WTC11 (cell line): ENCODE results near the gene TDP2.

Experiments used
- CREB1 ChIP-seq: sonication (generic); formaldehyde crosslinking; IDR thresholded peaks from 2 replicates; pipeline ENCODE4 v1.8.0; 2023; ENCODE audit warnings: mild to moderate bottlenecking, missing genetic modification reagents
- CREM ChIP-seq: sonication (generic); formaldehyde crosslinking; IDR thresholded peaks from 2 replicates; pipeline ENCODE4 v1.8.1; 2022; ENCODE audit warnings: mild to moderate bottlenecking, missing genetic modification reagents, moderate library complexity
- FOXK1 ChIP-seq: sonication (generic); formaldehyde crosslinking; IDR thresholded peaks from 2 replicates; pipeline ENCODE4 v1.8.0; 2022; ENCODE audit warnings: mild to moderate bottlenecking, moderate library complexity, missing genetic modification reagents
- IRF2 ChIP-seq: sonication (generic); formaldehyde crosslinking; IDR thresholded peaks from 2 replicates; pipeline ENCODE4 v1.8.0; 2022; ENCODE audit warnings: low read depth, missing genetic modification reagents, borderline replicate concordance
- TF ChIP-seq, protein P1 (sequence below): sonication (generic); formaldehyde crosslinking; IDR thresholded peaks from 2 replicates; pipeline ENCODE4 v1.8.0; 2022; ENCODE audit warnings: mild to moderate bottlenecking, missing genetic modification reagents
- TF ChIP-seq, protein P2 (sequence below): fragments of 200-600 bp; IDR thresholded peaks from 2 replicates; pipeline ENCODE4 v1.8.0; 2022; ENCODE audit warnings: antibody characterized with exemption

DNA sequence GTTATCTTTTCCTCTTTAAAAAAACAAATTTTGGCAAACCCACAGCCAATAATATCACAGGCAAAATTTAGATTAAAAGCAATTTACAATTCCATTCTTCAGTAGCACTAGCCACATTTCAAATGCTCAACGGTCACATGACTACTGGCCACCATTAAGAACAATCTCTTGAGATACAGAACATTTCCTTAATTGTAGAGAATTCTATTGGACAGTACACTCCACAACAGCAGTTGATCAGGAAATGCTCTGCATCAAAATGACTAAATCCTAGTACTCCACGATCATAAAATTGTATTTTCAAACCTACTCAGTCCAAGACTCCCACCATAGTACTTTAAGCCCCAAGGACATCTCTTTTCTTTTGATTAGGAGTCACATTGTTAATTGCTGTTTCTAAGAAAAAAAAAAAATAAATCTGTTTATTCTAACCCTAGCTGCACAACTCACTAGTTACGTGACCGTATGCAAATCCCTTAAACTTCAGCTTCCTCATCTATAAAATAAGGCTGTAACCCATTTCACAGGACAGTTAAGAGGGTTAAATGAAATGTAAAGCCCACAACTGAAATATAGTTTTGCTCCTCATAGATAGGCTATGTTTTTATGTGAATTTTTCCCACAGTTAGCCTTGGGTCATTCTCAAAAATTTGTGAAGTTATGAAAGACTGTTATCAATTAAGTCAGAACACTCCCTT lies 42.5 kb upstream of the TDP2 start:
- TF ChIP-seq IRF2 = no peak
- TF ChIP-seq, protein P1, sequence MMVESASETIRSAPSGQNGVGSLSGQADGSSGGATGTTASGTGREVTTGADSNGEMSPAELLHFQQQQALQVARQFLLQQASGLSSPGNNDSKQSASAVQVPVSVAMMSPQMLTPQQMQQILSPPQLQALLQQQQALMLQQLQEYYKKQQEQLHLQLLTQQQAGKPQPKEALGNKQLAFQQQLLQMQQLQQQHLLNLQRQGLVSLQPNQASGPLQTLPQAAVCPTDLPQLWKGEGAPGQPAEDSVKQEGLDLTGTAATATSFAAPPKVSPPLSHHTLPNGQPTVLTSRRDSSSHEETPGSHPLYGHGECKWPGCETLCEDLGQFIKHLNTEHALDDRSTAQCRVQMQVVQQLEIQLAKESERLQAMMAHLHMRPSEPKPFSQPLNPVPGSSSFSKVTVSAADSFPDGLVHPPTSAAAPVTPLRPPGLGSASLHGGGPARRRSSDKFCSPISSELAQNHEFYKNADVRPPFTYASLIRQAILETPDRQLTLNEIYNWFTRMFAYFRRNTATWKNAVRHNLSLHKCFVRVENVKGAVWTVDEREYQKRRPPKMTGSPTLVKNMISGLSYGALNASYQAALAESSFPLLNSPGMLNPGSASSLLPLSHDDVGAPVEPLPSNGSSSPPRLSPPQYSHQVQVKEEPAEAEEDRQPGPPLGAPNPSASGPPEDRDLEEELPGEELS = no peak
- TF ChIP-seq, protein P2, sequence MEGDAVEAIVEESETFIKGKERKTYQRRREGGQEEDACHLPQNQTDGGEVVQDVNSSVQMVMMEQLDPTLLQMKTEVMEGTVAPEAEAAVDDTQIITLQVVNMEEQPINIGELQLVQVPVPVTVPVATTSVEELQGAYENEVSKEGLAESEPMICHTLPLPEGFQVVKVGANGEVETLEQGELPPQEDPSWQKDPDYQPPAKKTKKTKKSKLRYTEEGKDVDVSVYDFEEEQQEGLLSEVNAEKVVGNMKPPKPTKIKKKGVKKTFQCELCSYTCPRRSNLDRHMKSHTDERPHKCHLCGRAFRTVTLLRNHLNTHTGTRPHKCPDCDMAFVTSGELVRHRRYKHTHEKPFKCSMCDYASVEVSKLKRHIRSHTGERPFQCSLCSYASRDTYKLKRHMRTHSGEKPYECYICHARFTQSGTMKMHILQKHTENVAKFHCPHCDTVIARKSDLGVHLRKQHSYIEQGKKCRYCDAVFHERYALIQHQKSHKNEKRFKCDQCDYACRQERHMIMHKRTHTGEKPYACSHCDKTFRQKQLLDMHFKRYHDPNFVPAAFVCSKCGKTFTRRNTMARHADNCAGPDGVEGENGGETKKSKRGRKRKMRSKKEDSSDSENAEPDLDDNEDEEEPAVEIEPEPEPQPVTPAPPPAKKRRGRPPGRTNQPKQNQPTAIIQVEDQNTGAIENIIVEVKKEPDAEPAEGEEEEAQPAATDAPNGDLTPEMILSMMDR = no peak
- no peak for TF ChIP-seq CREB1 (CRISPR knock-in tag)
- no peak for TF ChIP-seq CREM
- TF ChIP-seq FOXK1 (CRISPR knock-in tag) = no peak
